ENCODE measurements around the gene NOBOX.
"Not testable (repeated sequence)": the region's sequence is repeated elsewhere in the genome, so short reads cannot be mapped to it uniquely, and the experiment has no call there.

The NOBOX gene

DNA sequence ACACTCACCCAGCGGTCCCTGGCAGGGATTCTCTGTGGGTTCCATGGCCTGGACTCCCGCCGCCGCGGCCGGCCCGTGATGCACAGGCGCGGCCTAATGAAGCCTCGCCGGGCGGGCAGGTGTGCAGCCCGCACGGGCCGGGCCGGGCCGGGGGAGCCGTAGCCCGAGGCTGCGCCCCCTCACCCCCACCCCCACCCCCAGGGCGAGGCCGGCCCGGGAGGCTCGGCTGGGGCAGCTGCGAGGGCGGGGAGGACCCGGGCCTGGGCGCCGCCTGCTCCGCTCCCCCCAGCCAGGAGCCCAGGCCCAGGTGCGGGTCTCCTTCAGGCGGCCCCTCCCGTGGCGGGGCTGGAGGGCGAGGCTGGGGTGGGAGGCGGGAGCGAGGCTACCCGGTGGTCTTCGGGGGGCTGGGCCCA lies at the start of gene NOBOX:
TSS of gene NOBOX (minus strand) at position 45 of the 413 bp plus-strand sequence.
- no peak for DNase-seq

GRCh38 chr7:144452064-144452463 lies 48.6 kb upstream of the NOBOX start:
- no peak for DNase-seq

DNA sequence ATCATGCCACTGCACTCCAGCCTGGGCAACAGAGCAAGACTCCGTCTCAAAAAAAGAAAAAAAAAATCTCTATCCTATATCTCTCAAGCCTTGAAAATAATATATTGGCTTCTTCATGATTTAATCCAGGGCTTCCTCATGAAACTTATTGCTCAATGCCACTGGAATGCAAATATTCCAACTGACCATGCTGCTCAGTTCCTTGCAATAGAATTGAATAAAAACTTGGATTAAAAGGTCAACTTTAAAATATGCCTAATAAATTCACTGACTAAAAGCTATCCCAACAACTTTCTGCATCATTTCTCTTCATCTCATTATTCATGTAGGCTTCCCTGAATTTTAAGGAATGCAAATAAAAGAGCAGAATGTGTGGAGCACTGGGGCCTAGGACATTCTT lies 42.1 kb upstream of the NOBOX start:
- DNase-seq: no peak

GRCh38 chr7:144439717-144440205 lies 36.3 kb upstream of the NOBOX start:
- no peak for DNase-seq

- no peak for DNase-seq
These were observed 35.3 kb upstream of the NOBOX start for GRCh38 chr7:144438759-144439158.

- no peak for DNase-seq
These were observed 34.1 kb upstream of the NOBOX start for GRCh38 chr7:144437370-144438191.

- no peak for DNase-seq
These were observed 33.0 kb upstream of the NOBOX start for GRCh38 chr7:144436500-144436899.

GRCh38 chr7:144428431-144428830 lies 24.9 kb upstream of the NOBOX start:
- no peak for DNase-seq

- DNase-seq: not testable (repeated sequence)
These were observed 24.0 kb upstream of the NOBOX start for GRCh38 chr7:144427539-144427938.

- not testable (repeated sequence) for DNase-seq
These were observed 15.4 kb upstream of the NOBOX start for GRCh38 chr7:144418931-144419330.

GRCh38 chr7:144416341-144416740 lies 12.8 kb upstream of the NOBOX start:
- no peak for DNase-seq

DNA sequence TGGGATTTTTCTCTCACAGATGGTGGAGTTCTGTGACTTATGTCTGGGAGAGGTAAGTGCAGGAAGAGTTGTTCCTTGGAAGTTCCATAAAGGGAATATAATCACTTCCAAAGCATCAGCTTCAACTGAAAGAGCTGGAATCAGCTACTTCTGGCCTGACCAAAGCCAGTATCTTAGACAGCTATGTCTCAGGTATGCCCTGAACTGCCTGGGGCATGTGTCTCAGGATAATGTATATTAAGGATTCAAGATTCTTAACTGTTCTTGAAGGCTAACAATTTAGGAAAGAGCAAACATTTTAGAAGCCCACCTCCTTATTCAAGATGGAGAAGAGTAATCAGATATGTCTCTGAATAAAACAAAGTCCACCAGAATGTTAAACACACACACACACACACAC lies 12.4 kb upstream of the NOBOX start:
- DNase-seq: no peak

DNA sequence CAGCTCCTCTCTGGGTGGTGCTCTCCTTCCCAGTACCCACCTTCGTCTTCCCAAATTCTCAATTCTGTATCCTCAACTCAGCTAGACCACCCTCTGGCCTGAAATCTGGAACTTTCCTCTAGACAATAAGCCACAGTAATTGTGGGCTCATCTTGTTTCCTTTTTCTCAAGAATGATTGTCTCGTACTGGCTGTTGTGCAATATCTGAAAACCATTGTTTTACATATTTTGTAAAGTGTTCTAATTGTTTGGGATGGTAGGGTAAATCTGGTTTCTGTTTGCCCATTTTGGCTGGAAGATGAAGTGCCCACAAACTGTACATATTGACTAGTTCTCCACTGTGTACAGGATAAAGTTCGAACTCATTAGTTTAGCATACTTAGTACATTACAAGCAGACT lies 11.3 kb upstream of the NOBOX start:
- DNase-seq: no peak

GRCh38 chr7:144410441-144410840 lies 6.9 kb upstream of the NOBOX start:
- DNase-seq: no peak

- DNase-seq: no peak
These were observed 4.6 kb upstream of the NOBOX start for GRCh38 chr7:144408121-144408520.

DNA sequence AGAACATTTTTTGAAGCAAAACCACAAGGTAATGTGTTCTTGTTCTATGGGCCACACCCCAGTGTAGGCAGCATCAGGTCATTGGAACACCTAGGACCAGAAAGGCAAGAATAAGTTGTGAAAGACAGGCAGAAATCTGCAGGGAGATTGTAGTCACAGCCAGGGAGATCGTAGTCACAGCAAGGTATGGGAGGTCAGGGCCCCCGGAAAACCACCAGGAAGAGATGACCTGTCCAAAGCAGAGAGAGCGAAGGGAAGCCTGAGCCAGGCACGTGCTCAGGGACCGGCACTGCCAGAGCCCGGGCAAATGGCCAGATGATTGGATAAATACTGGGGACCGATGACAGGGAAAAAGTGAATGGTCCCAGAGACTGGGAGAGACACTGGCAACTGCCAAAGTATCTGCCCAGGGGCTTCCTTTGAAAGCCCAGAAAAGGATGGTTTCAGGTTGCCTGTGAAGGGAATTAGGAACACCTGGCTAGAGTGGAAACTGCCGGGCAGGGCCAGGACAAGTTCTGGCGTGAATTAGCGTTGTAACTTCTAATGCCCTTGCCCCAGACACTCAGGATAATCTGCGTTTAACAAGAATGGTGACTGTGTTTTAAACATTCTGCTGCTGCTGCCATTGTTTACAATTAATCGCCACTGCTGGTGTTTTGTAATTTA lies 3.9 kb upstream of the NOBOX start:
- no peak for DNase-seq

GRCh38 chr7:144404946-144405345 lies 1.5 kb upstream of the NOBOX start:
- DNase-seq: no peak

DNA sequence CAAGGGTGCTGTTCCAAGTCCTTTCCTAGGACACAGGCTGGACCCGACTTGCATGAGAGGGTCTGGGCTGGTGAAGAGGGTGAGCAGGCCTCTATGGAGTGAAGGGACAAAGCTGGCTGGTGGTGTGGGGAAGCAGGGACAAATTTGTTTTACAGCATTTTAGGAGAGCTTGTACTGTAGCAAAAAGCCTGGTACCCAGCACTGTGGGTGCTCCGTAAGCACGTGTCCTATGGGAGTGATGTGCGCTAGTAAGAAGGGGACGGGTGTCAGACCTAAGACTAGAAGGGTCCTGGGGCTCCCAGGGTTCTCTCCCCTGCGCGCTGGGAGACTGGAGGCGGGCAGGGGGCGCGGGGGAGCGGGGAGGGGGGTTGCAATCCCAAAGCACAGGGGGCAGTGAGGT lies 391 bp downstream of the NOBOX start:
- no peak for DNase-seq

DNA sequence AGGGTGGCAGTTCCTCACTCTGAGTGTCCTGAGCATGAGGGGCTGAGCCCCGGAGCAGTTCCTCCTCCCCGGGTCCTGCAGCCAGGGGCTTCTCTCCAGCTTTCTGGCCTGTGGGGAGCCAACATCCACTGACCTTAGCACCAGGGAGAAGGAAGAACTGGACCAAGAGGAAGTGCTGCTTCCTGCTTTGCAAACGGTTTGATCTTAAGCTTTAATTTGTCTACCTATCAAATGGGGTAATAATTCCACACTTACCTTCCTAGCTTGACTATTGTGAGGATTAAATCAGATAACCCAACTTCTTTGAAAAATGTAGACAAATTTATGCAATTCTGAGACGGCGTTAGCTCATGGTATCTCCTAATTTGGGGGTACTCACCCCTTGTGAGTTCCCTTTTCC lies 2.0 kb downstream of the NOBOX start:
- DNase-seq: no peak

DNA sequence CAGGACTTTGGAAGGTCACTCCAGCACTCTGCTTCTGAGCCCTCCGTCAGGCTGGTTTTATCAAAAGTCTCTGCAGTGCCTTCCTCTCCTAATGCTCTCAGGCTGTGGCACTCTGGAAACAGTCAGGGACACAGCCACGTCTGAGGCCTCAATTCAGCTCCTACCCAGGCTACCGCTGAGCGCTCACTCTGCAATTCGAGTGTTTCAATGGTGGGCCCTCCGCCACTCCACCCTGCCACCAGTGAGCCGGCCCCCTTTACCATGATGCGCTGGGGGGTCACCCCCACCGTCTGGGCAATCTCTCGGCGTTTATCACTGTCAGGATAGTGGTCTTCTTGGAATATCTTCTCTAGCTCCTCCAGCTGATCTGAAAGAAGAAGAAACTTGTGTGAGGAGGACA lies 3.5 kb downstream of the NOBOX start:
- no peak for DNase-seq

GRCh38 chr7:144398911-144399310 lies 4.6 kb downstream of the NOBOX start:
- DNase-seq: no peak

DNA sequence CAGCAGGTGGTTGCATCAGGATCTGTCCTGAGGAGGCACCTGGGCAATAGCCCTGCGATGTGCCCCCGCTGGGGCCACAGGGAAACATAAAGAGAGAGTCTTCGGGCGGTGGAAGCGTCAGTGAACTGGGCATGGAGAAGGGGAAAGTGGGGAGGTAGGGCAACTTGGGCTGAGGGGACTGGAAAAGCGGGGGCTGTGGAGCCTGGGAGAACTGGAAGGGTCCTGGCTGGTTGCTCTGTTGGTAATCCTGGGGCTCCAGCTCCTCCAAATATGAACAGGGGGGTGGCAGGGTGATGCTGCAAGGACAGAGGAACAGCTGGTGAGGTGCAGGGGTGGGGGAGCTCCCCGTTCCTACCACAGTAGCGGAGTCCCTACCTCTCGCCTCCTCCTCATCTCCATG lies 5.2 kb downstream of the NOBOX start:
- no peak for DNase-seq

DNA sequence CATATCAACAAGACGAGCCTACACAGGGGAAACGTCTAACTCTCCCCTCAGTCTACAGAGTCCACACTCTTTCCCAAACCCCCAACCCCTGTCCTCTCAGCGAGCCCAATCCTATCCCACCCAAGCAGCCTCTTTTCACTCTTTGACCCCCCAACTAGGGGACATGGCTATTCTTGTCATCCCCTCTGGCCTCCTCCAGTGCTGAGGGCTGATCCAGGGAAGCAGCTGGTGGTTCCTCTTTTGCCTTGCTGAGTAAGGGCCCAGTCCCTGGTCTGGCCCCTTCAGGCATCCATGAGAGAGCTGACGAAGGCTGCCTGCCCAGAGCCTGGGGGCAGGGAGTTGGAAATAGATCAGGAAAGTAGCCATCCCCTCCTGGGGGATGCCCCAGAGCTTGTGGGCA lies 6.4 kb downstream of the NOBOX start:
- DNase-seq: no peak

- peak; percentile 9 for DNase-seq
These were observed 11.7 kb downstream of the NOBOX start for GRCh38 chr7:144391823-144392255.
